ENCODE results near the gene ARL4A. TPM values are rescaled to one million over a fixed set of nuclear protein-coding genes. Genes with fewer than 3 reads are reported as not detected.

The ARL4A gene
- total and polyA plus RNA-seq, 9 of the 15 experiments (the other 6 are each of a cell fraction or from before 2014, with no cell fraction given), result 118 to 688 (median 172) TPM

- TF ChIP-seq MGA (IDR thresholded peaks at IDR 0.05) (0 out of 2 replicates have a peak, but pooled peaks have one; percentile 21), DPF2 (IDR thresholded peaks at IDR 0.05) (no peak), GTF2E2 (tag; IDR thresholded peaks at IDR 0.05) (peak; percentile 56; the same call in 1 of the 2 replicates), ZNF318 (IDR thresholded peaks at IDR 0.05; ENCODE audit: borderline replicate concordance in 1 of 2, low read depth in 1 of 2) (no peak), DACH1 (IDR thresholded peaks at IDR 0.05; ENCODE audit: partially characterized antibody) (peak; percentile 22), HMGN3 (IDR thresholded peaks at IDR 0.05; ENCODE audit: borderline replicate concordance, extremely low read depth, insufficient read length, low read depth, low read length) (no peak), STAT5A (IDR thresholded peaks at IDR 0.05; ENCODE audit: borderline replicate concordance, low read length) (0 out of 2 replicates have a peak, but pooled peaks have one; percentile 23), MCM2 (IDR thresholded peaks at IDR 0.05; ENCODE audit: low read depth) (no peak)
These were observed 29.3 kb downstream of the ARL4A start (continued) for GRCh38 chr7:12716722-12717121.
